ENCODE results near the gene SGMS1.

The SGMS1 gene

GRCh38 chr10:50324046-50324445 lies 299.7 kb downstream of the SGMS1 start:
- DNase-seq (ENCODE audit: extremely low read depth in 1 of 2, low read depth in 1 of 2): no peak

DNA sequence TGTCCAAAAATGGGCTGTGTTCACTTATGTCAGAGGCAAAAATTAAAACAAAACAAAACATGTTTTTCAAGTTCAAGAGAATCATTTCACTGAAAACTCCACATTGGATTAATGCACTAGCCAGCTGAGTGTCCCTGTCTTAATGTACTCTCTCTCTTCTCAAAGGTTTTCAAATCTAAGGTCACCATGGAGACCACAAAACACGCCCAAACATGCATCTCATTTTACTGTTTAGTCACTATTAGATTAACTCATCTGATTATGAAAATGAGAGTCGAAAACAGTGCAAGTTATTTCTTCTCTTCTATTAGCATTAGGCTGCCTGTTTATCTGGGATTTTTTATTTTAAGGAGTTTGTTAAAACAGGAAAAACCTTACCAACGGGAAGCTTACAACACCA lies 301.7 kb downstream of the SGMS1 start:
- no peak for DNase-seq (ENCODE audit: extremely low read depth in 1 of 2, low read depth in 1 of 2)

DNA sequence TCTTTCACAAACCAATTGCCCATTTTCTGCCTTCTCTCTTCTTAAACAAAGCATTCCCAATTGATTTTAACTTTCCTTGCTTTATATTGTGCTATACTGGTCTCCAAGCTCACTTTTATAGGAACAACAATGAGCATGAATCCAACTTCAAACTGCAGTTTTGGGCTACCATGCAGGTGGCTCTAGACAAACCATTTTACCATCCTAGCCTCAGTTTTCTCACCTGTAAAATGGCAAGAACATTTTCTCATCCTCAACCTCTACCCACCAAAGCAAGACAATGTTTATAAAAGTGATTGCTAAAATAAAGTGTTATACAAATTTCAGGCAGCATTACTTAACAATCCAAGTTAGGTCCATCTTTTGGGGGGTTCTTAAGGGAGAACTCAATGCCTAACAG lies 305.6 kb downstream of the SGMS1 start:
- DNase-seq (ENCODE audit: extremely low read depth in 1 of 2, low read depth in 1 of 2): no peak

DNA sequence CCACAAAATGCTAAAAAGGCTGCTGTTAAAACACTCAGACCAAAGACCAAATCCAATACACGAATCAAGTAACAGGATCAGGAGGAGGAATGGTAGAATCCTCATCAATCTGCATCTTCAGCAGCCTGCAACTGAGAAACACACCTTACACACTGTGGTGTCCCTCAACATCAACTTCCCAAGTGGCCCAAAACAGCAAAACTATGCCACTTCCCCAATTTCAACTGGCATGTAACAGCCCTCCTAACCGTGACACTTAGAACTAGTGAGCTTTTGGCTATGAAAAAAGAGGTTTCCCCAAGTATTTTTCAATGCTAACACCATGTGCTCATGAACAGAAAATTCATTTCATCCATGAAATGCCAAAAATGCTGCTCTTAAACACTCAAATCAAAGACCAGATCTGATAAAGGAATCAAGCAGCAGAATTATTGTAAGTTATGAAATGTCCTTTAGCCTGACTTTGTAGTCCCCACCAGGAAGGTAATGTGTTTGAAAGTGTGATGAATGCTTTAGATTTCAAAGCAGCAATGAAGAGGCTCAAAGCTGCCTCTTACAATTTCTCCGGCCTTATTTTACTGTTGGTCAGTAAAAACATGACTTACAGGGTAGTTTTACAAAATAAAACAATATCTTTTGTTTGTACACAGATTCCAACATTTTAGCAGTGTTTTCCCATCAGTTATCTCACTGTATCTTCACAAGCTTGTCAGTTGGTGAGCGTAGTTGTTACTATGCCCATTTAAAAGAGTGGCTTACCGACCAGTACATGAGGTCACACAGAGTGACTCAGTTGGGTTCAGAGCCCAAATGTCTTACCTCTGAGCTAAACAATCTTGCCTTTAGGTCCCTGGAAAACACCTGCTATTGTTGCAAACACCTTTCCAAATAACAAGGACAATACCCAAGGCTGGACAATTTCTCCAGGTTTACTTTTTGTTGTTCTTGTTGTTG lies 306.8 kb downstream of the SGMS1 start:
- DNase-seq (ENCODE audit: extremely low read depth in 1 of 2, low read depth in 1 of 2): no peak

- DNase-seq (ENCODE audit: extremely low read depth in 1 of 2, low read depth in 1 of 2): no peak
Observed at GRCh38 chr10:50316174-50316573, 307.6 kb downstream of the SGMS1 start.

- DNase-seq (ENCODE audit: extremely low read depth in 1 of 2, low read depth in 1 of 2): no peak
Observed at GRCh38 chr10:50315424-50315823, 308.3 kb downstream of the SGMS1 start.

DNA sequence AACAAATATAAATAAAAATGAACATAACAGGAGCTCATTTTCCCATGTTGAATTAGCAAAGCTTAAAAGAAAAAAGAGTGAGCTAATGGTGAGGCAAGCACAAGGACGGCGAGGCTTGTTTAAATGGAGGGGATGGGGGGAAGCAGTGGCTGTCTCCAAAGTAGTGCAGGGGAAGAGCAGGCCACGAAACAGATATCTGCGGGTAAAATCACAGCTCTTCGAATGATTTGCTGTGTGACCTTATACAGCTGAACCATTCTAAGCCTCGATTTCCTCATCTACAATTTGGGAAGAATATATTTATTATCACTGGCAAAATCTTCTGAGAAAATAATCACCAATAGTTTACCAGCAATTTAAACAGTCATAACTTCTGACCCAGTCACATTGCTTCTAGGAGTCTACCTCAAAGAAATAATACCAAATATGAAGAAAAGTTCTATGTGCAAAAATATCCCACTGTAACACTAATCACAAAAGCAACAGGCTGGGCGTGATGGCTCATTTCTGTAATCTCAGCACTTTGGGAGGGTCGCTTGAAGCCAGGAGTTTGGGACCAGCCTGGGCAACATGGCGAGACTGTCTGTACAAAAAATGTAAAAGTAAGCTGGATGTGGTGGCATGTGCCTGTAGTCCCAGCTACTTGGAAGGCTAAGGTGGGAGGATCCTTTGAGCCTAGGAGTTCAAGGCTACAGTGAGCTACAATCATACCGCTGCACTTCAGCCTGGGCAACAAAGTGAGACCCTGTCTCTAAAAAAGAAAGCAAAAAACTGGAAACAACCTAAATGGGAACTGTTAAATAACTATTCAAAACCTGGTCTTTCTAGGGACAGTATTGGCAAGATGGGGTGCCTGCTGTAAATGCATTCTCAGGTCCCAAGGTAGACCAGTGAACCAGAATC lies 309.3 kb downstream of the SGMS1 start:
- no peak for DNase-seq (ENCODE audit: extremely low read depth in 1 of 2, low read depth in 1 of 2)

GRCh38 chr10:50312464-50313437 lies 311.0 kb downstream of the SGMS1 start:
- DNase-seq (ENCODE audit: extremely low read depth in 1 of 2, low read depth in 1 of 2): no peak

GRCh38 chr10:50310560-50311174 lies 313.1 kb downstream of the SGMS1 start:
- DNase-seq (ENCODE audit: extremely low read depth in 1 of 2, low read depth in 1 of 2): no peak

GRCh38 chr10:50309342-50309741 lies 314.4 kb downstream of the SGMS1 start:
- DNase-seq (ENCODE audit: extremely low read depth in 1 of 2, low read depth in 1 of 2): no peak

GRCh38 chr10:50304660-50305059 lies 319.1 kb downstream of the SGMS1 start:
- DNase-seq (ENCODE audit: extremely low read depth in 1 of 2, low read depth in 1 of 2): no peak

- DNase-seq (ENCODE audit: extremely low read depth in 1 of 2, low read depth in 1 of 2): no peak
Observed at GRCh38 chr10:50299948-50300669, 323.6 kb downstream of the SGMS1 start.

DNA sequence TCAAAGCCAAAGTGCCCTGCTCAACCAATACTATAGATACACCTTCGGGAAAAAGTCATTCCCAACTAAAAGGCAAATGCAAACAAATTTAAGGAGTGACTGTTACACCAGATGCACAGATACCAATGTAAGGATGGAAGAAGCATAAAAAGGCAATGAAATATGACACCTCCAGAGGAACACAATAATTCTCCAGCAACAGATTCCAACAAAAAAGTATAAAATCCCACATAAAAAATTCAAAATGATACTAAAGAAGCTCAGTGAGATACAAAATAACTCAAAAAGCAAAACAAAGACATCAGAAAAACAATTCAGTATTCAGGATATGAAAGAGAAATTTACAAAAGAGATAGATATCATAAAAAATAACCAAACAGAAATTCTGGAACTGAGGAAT lies 328.4 kb downstream of the SGMS1 start:
- DNase-seq (ENCODE audit: extremely low read depth in 1 of 2, low read depth in 1 of 2): no peak

DNA sequence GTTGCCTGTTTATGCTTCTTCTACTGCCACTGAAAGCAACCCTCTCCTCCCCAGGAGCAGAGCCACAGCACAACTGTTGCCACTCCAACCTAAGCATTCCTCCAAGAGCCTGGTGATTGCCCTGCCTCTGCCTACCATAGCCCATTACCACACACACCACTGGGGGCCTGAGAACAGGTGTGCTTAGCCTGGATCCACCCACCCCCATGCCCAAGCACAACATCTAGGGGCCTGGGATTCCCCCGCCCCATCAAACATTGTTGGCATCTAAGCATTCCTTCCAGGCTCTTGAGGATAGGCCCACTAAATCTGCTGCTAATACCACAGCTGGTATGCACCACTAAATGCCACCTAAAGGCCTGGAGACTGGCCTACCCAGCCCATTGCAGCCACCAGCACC lies 329.2 kb downstream of the SGMS1 start:
- no peak for DNase-seq (ENCODE audit: extremely low read depth in 1 of 2, low read depth in 1 of 2)

- DNase-seq (ENCODE audit: extremely low read depth in 1 of 2, low read depth in 1 of 2): no peak
Observed at GRCh38 chr10:50293513-50294313, 330.0 kb downstream of the SGMS1 start.

GRCh38 chr10:50291261-50291850 lies 332.4 kb downstream of the SGMS1 start:
- DNase-seq (ENCODE audit: extremely low read depth in 1 of 2, low read depth in 1 of 2): no peak

DNA sequence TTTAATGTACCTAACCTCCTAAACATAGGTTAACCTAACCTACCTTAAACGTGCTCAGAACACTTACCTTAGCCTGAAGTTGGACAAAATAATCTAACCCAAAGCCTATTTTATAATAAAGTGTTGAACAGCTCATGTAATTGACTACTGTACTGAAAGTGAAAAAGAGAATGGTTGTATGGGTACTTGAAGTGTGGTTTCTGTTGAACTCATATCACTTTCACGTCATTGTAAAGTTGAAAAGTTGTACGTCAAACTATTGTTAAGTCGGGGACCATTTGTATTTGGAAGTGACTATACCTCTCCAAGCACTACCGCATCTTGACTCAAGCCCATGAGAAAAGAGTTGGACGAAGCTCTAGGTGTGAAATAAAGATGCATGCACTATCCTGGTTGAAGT lies 334.6 kb downstream of the SGMS1 start:
- no peak for DNase-seq (ENCODE audit: extremely low read depth in 1 of 2, low read depth in 1 of 2)

Measured in activated CD8-positive, alpha-beta memory T cell treated with anti-CD3 and anti-CD28 coated beads for 1 hour (primary cell).